GM12864 (cell line): Measurements from ENCODE around the gene ARFGAP1.

ENCODE experiments used
- DNase-seq: peaks from one replicate; pipeline ENCODE4 v3.0.0-alpha.2; 2011; ENCODE audit warnings: low read depth
- H3K4me3 ChIP-seq: 2 replicates; pipeline ENCODE4 v1.5.1; 2011; ENCODE audit warnings: mild to moderate bottlenecking, low read depth, low read length, control low read depth
- CTCF ChIP-seq: IDR thresholded peaks from 2 replicates; pipeline ENCODE4 v1.5.1; 2011; ENCODE audit warnings: low read depth, mild to moderate bottlenecking, moderate library complexity, low read length, control low read depth, inconsistent platforms; ENCODE audit errors: missing control alignments

ARFGAP1 gene

GRCh38 chr20:63325021-63325471 is 52.4 kb downstream of the ARFGAP1 start:
- no peak for DNase-seq
- no peak overlapping the region for H3K4me3 ChIP-seq
- TF ChIP-seq CTCF = no peak

- TF ChIP-seq CTCF = no peak
- H3K4me3 ChIP-seq = no peak overlapping the region
- no peak for DNase-seq
Measured at GRCh38 chr20:63325554-63326313, 53.1 kb downstream of the ARFGAP1 start.

GRCh38 chr20:63326314-63327230 is 54.0 kb downstream of the ARFGAP1 start:
- no peak for DNase-seq
- H3K4me3 ChIP-seq = no peak overlapping the region
- no peak for TF ChIP-seq CTCF

- H3K4me3 ChIP-seq = no peak overlapping the region
- TF ChIP-seq CTCF = no peak
- no peak for DNase-seq
Measured at GRCh38 chr20:63327231-63327745, 54.7 kb downstream of the ARFGAP1 start.

GRCh38 chr20:63328026-63328700 is 55.5 kb downstream of the ARFGAP1 start:
- no peak overlapping the region for H3K4me3 ChIP-seq
- no peak for DNase-seq
- no peak for TF ChIP-seq CTCF

GRCh38 chr20:63328718-63329275 is 56.2 kb downstream of the ARFGAP1 start:
- no peak for TF ChIP-seq CTCF
- DNase-seq = no peak
- H3K4me3 ChIP-seq = no peak overlapping the region
